ENCODE measurements around the gene ABHD17C. TPM values are rescaled to one million over a fixed set of nuclear protein-coding genes. Genes with fewer than 3 reads are reported as not detected.

The ABHD17C gene
- total and polyA plus RNA-seq, 2 donors (not counting 3 experiments of a cell fraction or from before 2014, with no cell fraction given) = 5.9 to 10.9 TPM

- Histone ChIP-seq H3K79me2 (ENCODE audit: control insufficient read depth, insufficient read depth, low read length) (peaks cover 33% of the 10 kb centered on the region), H3K9me1 (replicated peaks; ENCODE audit: control insufficient read depth, extremely low read depth, insufficient read depth, low read length) (no peaks in the 10 kb centered on the region), H3K4me3 (replicated peaks in 1 of 3; ENCODE audit: insufficient read depth in 1 of 3, low read depth in 1 of 3, low read length in 3 of 3) (no peak overlapping the region), H3K36me3 (ENCODE audit: control insufficient read depth in 2 of 2, extremely low read depth in 1 of 2, insufficient read depth in 2 of 2, low read length in 2 of 2) (no peaks in the 10 kb centered on the region), H3K4me2 (ENCODE audit: insufficient read depth, low read length) (no peak overlapping the region), H3K27ac (ENCODE audit: insufficient read depth, low read depth, low read length) (no peak overlapping the region), H4K20me1 (replicated peaks; ENCODE audit: control insufficient read depth, extremely low read depth, insufficient read depth, low read length) (no peaks in the 10 kb centered on the region), H3K9ac (replicated peaks; ENCODE audit: extremely low read depth, insufficient read depth, low read length) (no peak overlapping the region), H3K9me3 (replicated peaks; ENCODE audit: control insufficient read depth, insufficient read depth, low read length) (no peaks in the 10 kb centered on the region), H3K27me3 (ENCODE audit: control insufficient read depth in 2 of 2, insufficient read depth in 2 of 2, low read length in 2 of 2) (no peaks in the 10 kb centered on the region), H2AFZ (ENCODE audit: low read depth, low read length) (no peak overlapping the region), H3K4me1 (ENCODE audit: control insufficient read depth, extremely low read depth, insufficient read depth, low read length) (no peaks in the 10 kb centered on the region)
- FAIRE-seq = peak; percentile 24
- CTCF ChIA-PET = interaction anchor here (0.6 kb wide), 1 partner anchor 68 kb away, joined by 3 read pairs; the partner anchor contains the start of gene CEMIP
- POLR2A ChIA-PET = no interaction called here
- dilution Hi-C loops (cut with MboI; ENCODE audit: extremely low pct_ligation_motif_present, low sequenced_read_pairs) (loop anchor here (25.0 kb wide), 1 partner anchor 149 kb away; no protein-coding TSS in a partner anchor), intact Hi-C loops (cut with micrococcal nuclease) (no loop called here)
- no peak for DNase-seq (ENCODE audit: low read depth, low spot score)
- no TSS peak for BruUV-seq (replicated peaks)
- TF ChIP-seq GATA2 (IDR thresholded peaks at IDR 0.05; ENCODE audit: insufficient read depth, insufficient read length, low read depth, low read length) = no peak
- no peak for TF ChIP-seq EZH2 (IDR thresholded peaks at IDR 0.05; ENCODE audit: borderline replicate concordance, low read depth, low read length, severe bottlenecking)
- no peak for TF ChIP-seq POLR2AphosphoS5 (IDR thresholded peaks at IDR 0.05; ENCODE audit: insufficient read depth, low read depth, low read length)
- TF ChIP-seq POLR2A (IDR thresholded peaks at IDR 0.05; ENCODE audit: low read depth, low read length) = no peak
- no peak for TF ChIP-seq MAX (IDR thresholded peaks at IDR 0.05; ENCODE audit: insufficient read depth, insufficient read length)
- no peak for TF ChIP-seq FOS (IDR thresholded peaks at IDR 0.05; ENCODE audit: borderline replicate concordance, insufficient read depth, low read length)
- TF ChIP-seq MYC (IDR thresholded peaks at IDR 0.05; ENCODE audit: low read depth, low read length) = no peak
- TF ChIP-seq CTCF (IDR thresholded peaks at IDR 0.05; ENCODE audit: extremely low read depth in 1 of 2, insufficient read depth in 1 of 2, low read depth in 1 of 2, low read length in 2 of 2) = no peak
Measured at GRCh38 chr15:80710635-80711554, 15.8 kb downstream of the ABHD17C start.

Measured in endothelial cell of umbilical vein (primary cell).